GM12878 (cell line): ENCODE measurements around the gene CD27. TPM values are rescaled to one million over a fixed set of nuclear protein-coding genes. Genes with fewer than 3 reads are reported as not detected.
A peak's percentile ranks its signal among the peaks of the same experiment; 100 is the strongest.

Experiments
- ATAC-seq: fragments of 200-7000 bp; cut with Tn5 transposase; 3 replicates; pipeline ENCODE4 v1.9.1; 2020; ENCODE audit warnings: mild to moderate bottlenecking, moderate library complexity
- BruUV-seq: library from RNA; stranded (reverse); fragments of 400-500 nt; replicated peaks from 2 replicates; lab custom pipeline; 2021; lab: Mats Ljungman, UMichigan
- CTCF ChIA-PET: fragments of 300-600 bp; sonication (Branson Sonifier 250); formaldehyde crosslinking; extraction: SDS; loops from one replicate; lab custom pipeline; 2021; ENCODE audit warnings: inconsistent platforms; lab: Yijun Ruan, JAX
- POLR2A ChIA-PET: fragments of 350-600 bp; formaldehyde crosslinking; extraction: SDS; loops from one replicate; lab custom pipeline; 2021; ENCODE audit warnings: inconsistent platforms; lab: Charles Lee
- RAD21 ChIA-PET: fragments of 300-600 bp; sonication (Branson Sonifier 250); formaldehyde crosslinking; loops from one replicate; lab custom pipeline; 2023; ENCODE audit warnings: antibody characterized with exemption; ENCODE audit not compliant: unreplicated experiment; lab: Charles Lee
- SMC1A ChIA-PET: fragments of 300-600 bp; sonication (Branson Sonifier 250); formaldehyde crosslinking; loops from one replicate; lab custom pipeline; 2023; ENCODE audit not compliant: unreplicated experiment, uncharacterized antibody; lab: Charles Lee
- DNase-seq: peaks from one replicate; pipeline ENCODE4 v3.0.0-alpha.2; 2011; ENCODE audit warnings: low read depth, low spot score
- FAIRE-seq: peaks from 3 replicates; lab custom pipeline; 2011; peaks lifted over from hg19 to GRCh38; lab: Jason Lieb, UNC
- H2AFZ ChIP-seq: 2 replicates; pipeline ENCODE4 v1.6.0; 2011; ENCODE audit warnings: low read depth, low read length, control low read depth; ENCODE audit not compliant: control insufficient read depth
- H3K27ac ChIP-seq: 2 replicates; pipeline ENCODE4 v1.5.1; 2011; ENCODE audit warnings: control low read depth; ENCODE audit not compliant: control insufficient read depth, insufficient read depth
- H3K27me3 ChIP-seq, 2 experiments: replicated peaks in 1 of 2; 2 replicates each; pipeline versions ENCODE4 v1.6.0 to v1.6.1; 2011; ENCODE audit warnings: low read length in 1 of 2; ENCODE audit not compliant: control insufficient read depth in 2 of 2, insufficient read depth in 2 of 2
- H3K36me3 ChIP-seq, 2 experiments: 2 replicates each; pipeline ENCODE4 v1.5.1; 2011; ENCODE audit warnings: low read length in 1 of 2; ENCODE audit not compliant: control insufficient read depth in 2 of 2, insufficient read depth in 2 of 2
- H3K4me1 ChIP-seq: 2 replicates; pipeline ENCODE4 v1.6.1; 2011; ENCODE audit warnings: mild to moderate bottlenecking, low read length, moderate library complexity, mixed read lengths; ENCODE audit not compliant: control insufficient read depth, insufficient read depth
- H3K4me2 ChIP-seq: 2 replicates; pipeline ENCODE4 v1.6.0; 2011; ENCODE audit warnings: control low read depth; ENCODE audit not compliant: control insufficient read depth, insufficient read depth
- H3K4me3 ChIP-seq: fragments of 200-600 bp; sonication (generic); 2 replicates; pipeline ENCODE4 v1.5.1; 2016
- H3K79me2 ChIP-seq: 2 replicates; pipeline ENCODE4 v1.6.0; 2011; ENCODE audit warnings: low read length; ENCODE audit not compliant: control insufficient read depth, insufficient read depth
- H3K9ac ChIP-seq: 2 replicates; pipeline ENCODE4 v1.8.0; 2011; ENCODE audit warnings: low read length, control low read depth, mixed read lengths; ENCODE audit not compliant: control insufficient read depth, insufficient read depth
- H3K9me3 ChIP-seq: replicated peaks from 3 replicates; pipeline ENCODE4 v1.5.1; 2011; ENCODE audit warnings: mild to moderate bottlenecking, low read length; ENCODE audit not compliant: control insufficient read depth, insufficient read depth
- H4K20me1 ChIP-seq: 2 replicates; pipeline ENCODE4 v1.6.0; 2011; ENCODE audit not compliant: control insufficient read depth, insufficient read depth
- BCL3 ChIP-seq: IDR thresholded peaks from 2 replicates; pipeline ENCODE4 v1.6.1; 2011; ENCODE audit warnings: borderline replicate concordance, low read depth, mild to moderate bottlenecking, moderate library complexity, low read length; ENCODE audit not compliant: insufficient read depth, poor library complexity, severe bottlenecking
- BMI1 ChIP-seq: fragments of 450-650 bp; IDR thresholded peaks from 2 replicates; pipeline ENCODE4 v1.6.1; 2016; ENCODE audit warnings: mild to moderate bottlenecking, moderate library complexity, borderline replicate concordance
- CEBPZ ChIP-seq: fragments of 150-350 bp; IDR thresholded peaks from 2 replicates; pipeline ENCODE4 v1.6.1; 2016; ENCODE audit warnings: low read depth, low read length
- CREM ChIP-seq: IDR thresholded peaks from 2 replicates; pipeline ENCODE4 v1.6.1; 2014; ENCODE audit warnings: antibody characterized with exemption, low read depth
- E2F4 ChIP-seq: IDR thresholded peaks from 2 replicates; pipeline ENCODE4 v1.6.1; 2012; ENCODE audit warnings: low read depth, low read length, improper control_type of control experiment
- EED ChIP-seq: sonication (generic); IDR thresholded peaks from 2 replicates; pipeline ENCODE4 v1.6.1; 2016; ENCODE audit warnings: antibody characterized with exemption, low read depth
- ETV6 ChIP-seq, 2 experiments: fragments of 450-650 bp in 1 of 2; IDR thresholded peaks in 1 of 2; conservative IDR thresholded peaks in 1 of 2; 2 replicates each; pipeline ENCODE4 v1.6.1; 2014; ENCODE audit warnings: antibody characterized with exemption in 1 of 2, borderline replicate concordance in 1 of 2, low read depth in 1 of 2, mild to moderate bottlenecking in 1 of 2, moderate library complexity in 1 of 2
- FOXM1 ChIP-seq: IDR thresholded peaks from 2 replicates; pipeline ENCODE4 v1.6.1; 2012; ENCODE audit warnings: low read depth, mild to moderate bottlenecking, inconsistent platforms, low read length, moderate library complexity
- HDGF ChIP-seq: fragments of 450-650 bp; IDR thresholded peaks from 2 replicates; pipeline ENCODE4 v1.6.1; 2016; ENCODE audit warnings: antibody characterized with exemption
- POLR2A ChIP-seq: IDR thresholded peaks from 2 replicates; pipeline ENCODE4 v1.6.1; 2011; ENCODE audit warnings: low read depth, mild to moderate bottlenecking, low read length
- SREBF1 ChIP-seq: IDR thresholded peaks from 2 replicates; pipeline ENCODE4 v1.6.1; 2012; ENCODE audit warnings: mild to moderate bottlenecking, low read length
- ZBTB4 ChIP-seq: fragments of 450-650 bp; formaldehyde crosslinking; IDR thresholded peaks from 2 replicates; pipeline ENCODE4 v1.4.0; 2022; ENCODE audit warnings: mild to moderate bottlenecking, moderate library complexity
- WGBS: methylation state at CpG from one replicate; pipeline ENCODE4 v1.1.6; 2016; ENCODE audit warnings: low lambda C conversion rate; ENCODE audit not compliant: insufficient replicate concordance, insufficient coverage; ENCODE audit errors: missing lambda C conversion rate; 5-methylcytosine and 5-hydroxymethylcytosine counted together
- in situ Hi-C: fragments of 300-500 bp; cut with MboI; formaldehyde crosslinking; loops from 9 replicates; pipeline ENCODE4 v1.14.3; 2018; ENCODE audit warnings: mixed read lengths
- intact Hi-C: fragments of 100-400 bp; cut with micrococcal nuclease; formaldehyde crosslinking; loops from one replicate; pipeline ENCODE4 v1.14.2; 2022; ENCODE audit not compliant: unreplicated experiment
- polyA plus RNA-seq, 11 experiments: library from polyadenylated mRNA; depleted of rRNA in 4 of 11; unstranded in 6 of 11; stranded (reverse) in 5 of 11; fragments of >200 nt; fragmentation: Nextera tagmentation in 4 of 11; fragmentation: Illumina TruSeq in 1 of 11; extraction: Ambion mirVana in 4 of 11; extraction: Trizol in 1 of 11; gene quantifications; 1 replicate in 1 of 11; 2 replicates in 10 of 11; pipeline versions ENCODE4 v1.2.1 to v1.2.3, GENCODE V29; 2011 to 2016; ENCODE audit warnings: inconsistent platforms in 2 of 11, missing spikeins in 2 of 11, low read depth in 1 of 11
- total RNA-seq, 4 experiments: library from RNA; depleted of rRNA in 3 of 4; stranded (reverse); fragments of >200 nt in 3 of 4; fragmentation: Illumina TruSeq in 1 of 4; extraction: Trizol in 1 of 4; gene quantifications; 2 replicates each; pipeline versions ENCODE4 v1.2.1 to v1.2.3, GENCODE V29; 2013 to 2021

The CD27 gene
- total and polyA plus RNA-seq, 10 of the 15 experiments (the other 5 are each of a cell fraction or from before 2014, with no cell fraction given), result 4.9 to 184 (median 106) TPM

GRCh38 chr12:6443361-6443983 is 1.3 kb upstream of the CD27 start:
- peak overlapping the region; percentile 84 for H3K9ac ChIP-seq
- RAD21 ChIA-PET, result interaction anchor here (1.0 to 17.1 kb wide), 10 partner anchors 9 to 192 kb away, joined by 3 to 319 read pairs (median 4); partner anchors contain the start of genes LPAR5 and TAPBPL
- no peak for TF ChIP-seq BMI1
- TF ChIP-seq FOXM1, result no peak
- 0 out of 2 replicates have a peak, but pooled peaks have one; percentile 12 for TF ChIP-seq HDGF
- TF ChIP-seq SREBF1, result no peak
- TF ChIP-seq POLR2A, result peak; percentile 68
- peak in 1 of 2 experiments; percentile 59; a peak in 2 of 4 replicates for TF ChIP-seq ETV6 (conservative IDR thresholded peaks at IDR 0.05 in 1 of 2, IDR thresholded peaks at IDR 0.05 in 1 of 2; ENCODE audit: borderline replicate concordance in 1 of 2, low read depth in 1 of 2)
- TF ChIP-seq EED, result peak; percentile 73; the same call in 1 of the 2 replicates
- TF ChIP-seq ZBTB4, result no peak
- TF ChIP-seq CREM, result peak; percentile 59; the same call in 1 of the 2 replicates
- peak; percentile 27 for TF ChIP-seq BCL3
- no peak for TF ChIP-seq CEBPZ
- TF ChIP-seq E2F4, result no peak

More at GRCh38 chr12:6443361-6443983, 1.3 kb upstream of the CD27 start:
- ChIA-PET CTCF (interaction anchor here (0.6 to 7.2 kb wide), 15 partner anchors 9 to 665 kb away, joined by 3 to 79 read pairs (median 7); partner anchors contain the start of gene TAPBPL), POLR2A (interaction anchor here (1.1 to 17.5 kb wide), 12 partner anchors 8 to 188 kb away, joined by 3 to 384 read pairs (median 15); partner anchors contain the start of genes GAPDH, MRPL51, TAPBPL and VAMP1), SMC1A (interaction anchor here (0.6 to 9.8 kb wide), 13 partner anchors 9 to 135 kb away, joined by 3 to 168 read pairs (median 5); partner anchors contain the start of genes TAPBPL and VAMP1)
- H3K79me2 ChIP-seq, result peaks cover 59% of the 10 kb centered on the region
- peak overlapping the region; percentile 66 for H3K4me3 ChIP-seq
- no peaks in the 10 kb centered on the region for H3K9me3 ChIP-seq
- intact Hi-C loops (loop anchor here (1.0 kb wide), 1 partner anchor 16 kb away; no protein-coding TSS in a partner anchor), in situ Hi-C loops (no loop called here)
- H2AFZ ChIP-seq, result peak overlapping the region; percentile 12; the same call in 1 of the 2 replicates
- no peaks in the 10 kb centered on the region for H3K27me3 ChIP-seq
- ATAC-seq (peak; percentile 47), FAIRE-seq (peak; percentile 31), DNase-seq (no peak)
- 3% methylated on average over 9 of the region's 9 CpGs for WGBS
- peak overlapping the region; percentile 99 for H3K27ac ChIP-seq
- H3K4me1 ChIP-seq, result peaks cover 46% of the 10 kb centered on the region
- peak overlapping the region; percentile 99 for H3K4me2 ChIP-seq
- no TSS peak for BruUV-seq
- H3K36me3 ChIP-seq, result 0 out of 4 replicates have a peak, but pooled peaks cover 0 to 4% of the 10 kb centered on the region in 2 experiments
- H4K20me1 ChIP-seq, result no peaks in the 10 kb centered on the region
